GM12878 (cell line): ENCODE data around the gene GNAO1. TPM values are rescaled to one million over a fixed set of nuclear protein-coding genes. Genes with fewer than 3 reads are reported as not detected.

ENCODE experiments used
- ATF3 ChIP-seq: IDR thresholded peaks from 2 replicates; pipeline ENCODE4 v1.6.1; 2011; ENCODE audit warnings: low read depth, mild to moderate bottlenecking, low read length, moderate library complexity, borderline replicate concordance; ENCODE audit errors: extremely low read depth
- BMI1 ChIP-seq: fragments of 450-650 bp; IDR thresholded peaks from 2 replicates; pipeline ENCODE4 v1.6.1; 2016; ENCODE audit warnings: mild to moderate bottlenecking, moderate library complexity, borderline replicate concordance
- CUX1 ChIP-seq: IDR thresholded peaks from 2 replicates; pipeline ENCODE4 v1.6.1; 2012; ENCODE audit warnings: improper control_type of control experiment, low read depth, low read length; ENCODE audit not compliant: insufficient replicate concordance
- E2F4 ChIP-seq: IDR thresholded peaks from 2 replicates; pipeline ENCODE4 v1.6.1; 2012; ENCODE audit warnings: low read depth, low read length, improper control_type of control experiment
- EGR1 ChIP-seq, 2 experiments: IDR thresholded peaks; 1 replicate in 1 of 2; 2 replicates in 1 of 2; pipeline ENCODE4 v1.6.1; 2011 to 2012; ENCODE audit warnings: low read depth in 2 of 2, low read length in 2 of 2, borderline replicate concordance in 1 of 2, mild to moderate bottlenecking in 1 of 2, moderate library complexity in 1 of 2
- KAT2A ChIP-seq: conservative IDR thresholded peaks from 2 replicates; pipeline ENCODE4 v1.6.1; 2011; ENCODE audit warnings: low read depth, low read length; ENCODE audit not compliant: control insufficient read depth
- KLF5 ChIP-seq: fragments of 450-650 bp; IDR thresholded peaks from 2 replicates; pipeline ENCODE4 v1.6.1; 2014; ENCODE audit warnings: mild to moderate bottlenecking; ENCODE audit not compliant: partially characterized antibody
- MYC ChIP-seq: IDR thresholded peaks from 2 replicates; pipeline ENCODE4 v1.6.1; 2011; ENCODE audit warnings: mild to moderate bottlenecking, low read length, moderate library complexity, inconsistent platforms; ENCODE audit not compliant: insufficient read depth, insufficient replicate concordance, insufficient read length, severe bottlenecking
- RELB ChIP-seq: fragments of 450-650 bp; IDR thresholded peaks from 2 replicates; pipeline ENCODE4 v1.6.1; 2017; ENCODE audit warnings: low read depth, mild to moderate bottlenecking, moderate library complexity
- SP1 ChIP-seq: IDR thresholded peaks from one replicate; pipeline ENCODE4 v1.6.1; 2011; ENCODE audit warnings: low read depth, low read length
- TAF1 ChIP-seq: IDR thresholded peaks from 2 replicates; pipeline ENCODE4 v1.6.1; 2011; ENCODE audit warnings: mild to moderate bottlenecking, low read depth, low read length, borderline replicate concordance
- WRNIP1 ChIP-seq: IDR thresholded peaks from 2 replicates; pipeline ENCODE4 v1.6.1; 2011; ENCODE audit warnings: low read depth, low read length, improper control_type of control experiment, borderline replicate concordance
- ZBED1 ChIP-seq: IDR thresholded peaks from 2 replicates; pipeline ENCODE4 v1.6.1; 2016; ENCODE audit warnings: borderline replicate concordance
- ZNF592 ChIP-seq: fragments of 450-650 bp; IDR thresholded peaks from 2 replicates; pipeline ENCODE4 v1.6.1; 2017; ENCODE audit warnings: mild to moderate bottlenecking, moderate library complexity
- ZZZ3 ChIP-seq: IDR thresholded peaks from 2 replicates; pipeline ENCODE4 v1.6.1; 2011; ENCODE audit warnings: low read depth; ENCODE audit not compliant: control insufficient read depth, insufficient read length
- polyA plus RNA-seq, 11 experiments: library from polyadenylated mRNA; depleted of rRNA in 4 of 11; unstranded in 6 of 11; stranded (reverse) in 5 of 11; fragments of >200 nt; fragmentation: Nextera tagmentation in 4 of 11; fragmentation: Illumina TruSeq in 1 of 11; extraction: Ambion mirVana in 4 of 11; extraction: Trizol in 1 of 11; gene quantifications; 1 replicate in 1 of 11; 2 replicates in 10 of 11; pipeline versions ENCODE4 v1.2.1 to v1.2.3, GENCODE V29; 2011 to 2016; ENCODE audit warnings: inconsistent platforms in 2 of 11, missing spikeins in 2 of 11, low read depth in 1 of 11
- total RNA-seq, 4 experiments: library from RNA; depleted of rRNA in 3 of 4; stranded (reverse); fragments of >200 nt in 3 of 4; fragmentation: Illumina TruSeq in 1 of 4; extraction: Trizol in 1 of 4; gene quantifications; 2 replicates each; pipeline versions ENCODE4 v1.2.1 to v1.2.3, GENCODE V29; 2013 to 2021

Gene GNAO1
- total and polyA plus RNA-seq, 10 of the 15 experiments (the other 5 are each of a cell fraction or from before 2014, with no cell fraction given) = 0.05 to 0.28 (median 0.14) TPM; not detected in 6

GRCh38 chr16:56260378-56261160, 69.3 kb downstream of the GNAO1 start (continued):
- TF ChIP-seq EGR1 (IDR thresholded peaks at IDR 0.05; ENCODE audit: borderline replicate concordance in 1 of 2, low read depth in 2 of 2, low read length in 2 of 2) (no peak), ZZZ3 (no peak), ATF3 (no peak), WRNIP1 (no peak), E2F4 (no peak), ZNF592 (no peak), CUX1 (no peak), RELB (no peak), SP1 (no peak), BMI1 (no peak), KLF5 (no peak), TAF1 (no peak), MYC (no peak), ZBED1 (no peak), KAT2A (no peak)
